ENCODE measurements around the gene TUBGCP6.

The TUBGCP6 gene

DNA sequence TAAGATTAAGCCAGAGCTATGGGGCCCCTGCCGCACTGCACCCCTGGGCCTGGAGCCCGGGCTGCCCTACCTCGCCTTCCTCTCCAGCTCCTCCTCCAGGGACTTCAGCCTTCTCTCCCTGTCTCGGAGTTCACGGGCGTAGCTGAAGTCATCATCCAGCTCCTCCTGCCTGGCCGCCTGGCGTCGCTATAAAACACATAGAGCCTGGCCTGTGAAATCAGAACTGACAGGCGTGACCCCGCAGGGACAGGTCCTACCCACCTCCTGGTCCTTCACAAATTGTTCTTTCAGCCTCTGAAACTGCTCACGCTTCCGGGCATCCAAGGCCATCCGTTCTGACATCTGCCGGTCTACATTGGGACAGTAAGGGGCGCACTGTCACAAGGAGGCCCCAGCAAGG is 20.8 kb downstream of the TUBGCP6 start:
- no peak for DNase-seq

- no peak for DNase-seq
Measured at GRCh38 chr22:50222508-50222907, 22.3 kb downstream of the TUBGCP6 start.

DNA sequence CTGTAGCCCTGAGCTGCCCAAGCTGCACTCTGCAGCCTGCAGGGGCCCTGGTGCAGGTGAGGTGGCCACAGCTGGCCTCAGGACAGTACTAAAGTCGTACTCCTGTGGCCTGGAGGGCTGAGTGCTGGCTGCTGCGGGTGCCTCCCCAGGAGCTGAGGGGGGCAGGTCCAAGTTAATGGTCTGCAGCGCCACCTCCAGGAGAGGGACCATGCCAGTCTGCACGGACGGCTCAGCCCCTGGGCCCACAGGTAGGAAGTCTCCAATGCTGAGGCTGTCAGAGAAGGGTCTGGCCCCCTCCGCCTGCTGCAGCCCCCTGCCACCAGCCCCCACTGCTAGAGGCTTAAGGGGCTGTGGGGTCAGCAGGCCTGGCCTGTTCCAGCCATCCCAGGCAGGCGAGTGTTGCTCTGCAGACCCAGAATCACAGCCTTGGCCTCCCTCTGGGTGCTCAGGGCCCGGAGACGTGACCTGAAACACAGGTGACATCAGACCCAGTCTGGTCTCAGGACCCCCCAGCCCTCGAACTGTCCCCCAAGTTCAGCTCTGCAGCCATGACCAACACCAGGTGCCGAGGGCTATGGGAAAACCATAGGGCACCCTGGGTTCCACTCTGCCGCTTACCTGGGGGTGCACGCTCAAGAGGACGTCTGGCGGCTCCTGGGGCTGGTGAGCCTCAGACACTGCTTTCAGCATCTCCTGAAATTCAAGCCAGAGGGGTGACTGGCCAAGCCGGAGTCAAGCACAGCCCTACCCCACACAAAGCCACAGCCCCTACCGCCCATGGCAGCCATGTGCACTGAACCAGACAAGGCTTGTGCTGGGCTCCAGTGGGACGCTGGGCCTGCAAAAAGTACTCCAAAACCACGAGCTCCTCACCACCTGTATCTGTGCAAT is 23.2 kb downstream of the TUBGCP6 start:
- DNase-seq = no peak

- no peak for DNase-seq
Measured at GRCh38 chr22:50220603-50221409, 24.0 kb downstream of the TUBGCP6 start.

DNA sequence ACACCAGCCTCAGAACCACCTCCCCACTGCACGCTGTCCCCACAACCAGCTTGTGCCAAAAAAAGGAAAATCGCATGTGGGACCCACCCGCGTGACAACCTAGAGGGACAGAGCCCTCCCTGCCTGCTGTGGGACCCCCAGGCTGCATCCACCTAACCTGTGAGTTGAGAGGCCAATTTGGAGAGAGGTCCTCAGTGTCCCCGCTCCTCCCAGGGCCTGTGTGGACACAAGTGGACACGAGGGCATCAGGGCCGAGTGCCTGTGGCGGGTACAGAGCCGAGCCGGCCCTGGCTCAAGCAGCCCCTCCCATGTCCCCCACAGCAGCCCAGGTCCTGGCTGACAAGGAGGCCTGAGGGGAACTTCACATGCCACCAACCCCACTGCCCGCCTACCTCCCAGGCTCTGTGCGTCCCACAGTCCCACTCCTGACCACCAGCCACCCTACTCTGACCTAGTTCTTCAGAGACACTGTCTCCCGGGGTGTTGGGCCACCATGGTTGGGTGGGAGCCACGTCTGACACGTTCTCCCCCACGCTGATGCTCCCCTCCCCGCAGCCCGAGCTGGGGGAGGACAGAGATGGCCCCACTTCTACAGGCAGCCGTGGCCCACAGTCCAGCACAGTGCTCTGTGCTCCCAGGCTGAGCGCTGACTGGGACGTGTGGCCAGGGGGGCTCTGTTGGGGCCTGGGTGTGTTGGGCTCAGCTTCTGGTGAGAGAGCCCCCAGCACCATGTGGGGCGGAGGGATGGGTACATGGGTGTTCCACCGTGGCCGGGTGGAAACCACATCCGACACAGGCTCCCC is 24.8 kb downstream of the TUBGCP6 start:
- no peak for DNase-seq

DNA sequence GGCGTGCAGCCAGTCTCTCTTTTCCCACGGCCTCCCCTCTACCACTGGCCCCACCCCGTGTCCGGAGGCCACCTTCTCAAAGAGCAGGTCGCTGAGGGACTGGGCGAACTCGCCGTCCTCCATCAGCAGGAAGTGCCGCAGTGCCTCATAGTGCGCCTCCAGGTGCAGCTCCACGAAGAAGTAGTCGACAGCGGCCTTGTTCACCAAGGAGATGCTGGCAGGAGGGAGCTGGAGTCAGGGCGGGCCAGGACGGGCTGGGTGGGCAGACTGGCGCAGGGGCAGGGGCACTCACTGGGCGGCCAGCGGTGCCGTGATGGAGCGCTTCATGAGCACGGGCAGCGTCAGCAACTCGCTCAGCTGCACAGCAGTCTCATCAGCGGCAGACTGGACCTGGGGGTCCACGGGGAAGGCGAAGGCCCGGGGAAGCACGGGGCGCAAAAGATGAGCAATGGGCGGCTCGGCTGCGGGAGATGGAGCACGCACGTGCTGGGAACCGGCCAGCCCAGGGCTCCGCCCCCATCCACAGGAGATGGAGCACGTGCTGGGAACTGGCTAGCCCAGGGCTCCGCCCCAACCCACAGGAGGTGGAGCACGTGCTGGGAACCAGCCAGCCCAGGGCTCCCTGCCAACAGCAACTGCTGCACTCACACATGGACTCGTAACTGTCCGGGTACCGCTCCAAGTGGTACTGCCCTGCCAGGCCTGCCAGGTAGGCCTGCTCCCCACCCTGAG is 25.7 kb downstream of the TUBGCP6 start:
- DNase-seq = no peak

DNA sequence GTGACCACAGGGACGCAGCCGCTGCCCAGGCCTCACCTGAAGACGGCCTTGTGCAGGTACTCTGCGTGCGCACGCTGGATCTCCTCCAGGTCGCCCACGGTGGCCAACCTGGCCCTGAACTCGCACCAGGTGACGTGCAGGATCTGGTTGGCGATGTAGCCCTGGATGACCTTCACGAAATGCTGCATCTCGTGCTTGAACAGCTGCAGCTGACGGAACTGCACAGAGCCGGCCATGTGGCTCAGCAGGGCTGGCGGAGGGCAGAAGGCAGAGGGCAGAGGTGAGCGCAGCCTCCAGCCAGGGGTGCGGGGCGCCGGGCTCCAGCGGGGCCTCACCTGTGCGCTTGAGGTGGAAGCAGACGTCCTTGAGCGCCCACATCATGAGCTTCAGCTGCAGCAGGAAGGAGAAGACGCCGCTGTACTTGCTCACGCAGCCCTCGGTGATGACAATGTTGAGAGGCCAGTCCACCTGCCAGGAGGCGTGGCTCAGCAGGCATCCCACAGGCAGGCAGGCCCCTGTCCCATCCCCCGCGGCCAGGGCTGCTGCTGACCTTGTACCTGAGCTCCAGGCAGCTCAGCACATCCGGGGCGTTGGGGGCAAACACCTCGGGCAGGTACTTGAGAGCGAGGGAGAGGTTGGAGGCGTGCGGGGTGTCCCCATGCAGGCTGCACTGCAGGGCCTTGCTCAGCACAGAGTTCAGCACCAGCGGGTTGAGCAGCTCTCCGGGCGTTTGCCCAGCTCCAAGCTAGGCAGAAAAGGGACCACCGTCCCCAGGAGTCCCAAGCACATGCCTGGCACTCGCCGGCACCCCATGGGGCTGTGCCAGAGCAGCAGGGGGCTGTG is 26.4 kb downstream of the TUBGCP6 start:
- DNase-seq = no peak

- DNase-seq = no peak
Measured at GRCh38 chr22:50217543-50218152, 27.2 kb downstream of the TUBGCP6 start.

- no peak for DNase-seq
Measured at GRCh38 chr22:50216684-50217520, 27.9 kb downstream of the TUBGCP6 start.

DNA sequence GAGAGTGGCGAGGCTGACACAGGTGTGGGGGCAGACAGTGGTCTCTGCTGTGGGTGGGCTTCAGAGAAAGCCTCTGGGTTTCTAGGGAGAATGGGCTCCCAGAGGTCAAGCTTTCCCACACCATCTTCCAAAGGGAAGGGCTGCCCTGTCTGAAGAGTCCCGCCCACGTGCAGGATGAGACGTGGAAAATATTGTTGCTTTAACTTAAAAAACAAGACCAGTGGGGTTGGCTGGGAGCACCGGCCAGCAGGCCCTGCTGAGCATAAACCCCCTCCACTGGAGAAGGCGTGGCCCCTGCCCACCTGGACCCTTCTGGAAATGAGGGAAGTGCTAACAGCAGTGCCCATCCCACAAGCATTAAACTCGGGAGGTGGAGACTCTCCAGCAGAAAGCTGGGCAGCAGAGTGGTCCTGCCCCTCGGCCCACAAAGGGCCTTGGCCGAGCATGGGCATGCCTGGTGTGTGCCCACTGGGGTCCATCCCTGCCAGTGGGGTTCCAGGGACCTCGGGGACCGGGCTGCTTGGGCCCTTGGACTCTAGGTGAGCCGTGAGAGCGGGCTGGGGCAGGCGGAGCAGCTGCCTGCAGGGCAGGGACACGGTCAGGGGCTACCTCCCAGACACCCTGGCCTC is 28.7 kb downstream of the TUBGCP6 start:
- no peak for DNase-seq

GRCh38 chr22:50215297-50216054 is 29.3 kb downstream of the TUBGCP6 start:
- DNase-seq = no peak

DNA sequence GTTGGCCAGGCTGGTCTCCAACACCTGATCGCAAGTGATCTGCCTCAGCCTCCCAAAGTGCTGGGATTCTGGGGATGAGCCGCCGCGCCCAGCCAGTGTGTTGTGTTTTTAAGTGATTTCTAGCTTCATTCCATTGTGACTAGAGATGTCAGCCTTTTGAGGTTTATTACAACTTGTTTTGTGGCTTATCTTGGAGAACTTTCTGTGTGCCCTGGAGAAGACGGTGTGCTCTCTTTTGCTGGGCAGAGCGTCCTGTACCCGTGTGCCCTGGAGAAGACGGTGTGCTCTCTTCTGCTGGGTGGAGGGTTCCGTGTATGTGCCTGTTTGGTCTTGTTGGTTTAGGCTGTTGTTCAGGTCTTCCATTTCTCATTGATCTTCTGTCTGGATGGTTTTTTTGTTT is 31.6 kb downstream of the TUBGCP6 start:
- no peak for DNase-seq

DNA sequence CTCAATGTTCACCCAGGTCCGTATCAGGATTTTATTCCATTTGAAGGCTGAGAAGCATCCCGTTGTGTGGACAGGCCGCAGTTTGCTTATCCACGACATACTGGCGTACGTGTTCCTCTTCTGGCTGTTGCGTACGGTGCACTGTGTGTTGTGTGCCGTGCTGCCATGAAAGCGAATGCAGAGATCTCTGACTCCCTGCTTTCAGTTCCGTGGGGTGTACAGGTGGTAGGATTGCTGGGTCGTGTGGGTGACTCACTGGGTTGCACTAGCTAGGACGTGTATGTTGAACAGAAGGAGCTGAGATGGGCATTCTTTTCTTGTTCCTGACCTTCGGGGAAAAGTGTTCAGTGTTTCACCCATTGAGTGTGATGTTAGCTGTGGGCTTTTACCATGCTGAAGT is 33.7 kb downstream of the TUBGCP6 start:
- DNase-seq = no peak

GRCh38 chr22:50210378-50211139 is 34.3 kb downstream of the TUBGCP6 start:
- DNase-seq = no peak

DNA sequence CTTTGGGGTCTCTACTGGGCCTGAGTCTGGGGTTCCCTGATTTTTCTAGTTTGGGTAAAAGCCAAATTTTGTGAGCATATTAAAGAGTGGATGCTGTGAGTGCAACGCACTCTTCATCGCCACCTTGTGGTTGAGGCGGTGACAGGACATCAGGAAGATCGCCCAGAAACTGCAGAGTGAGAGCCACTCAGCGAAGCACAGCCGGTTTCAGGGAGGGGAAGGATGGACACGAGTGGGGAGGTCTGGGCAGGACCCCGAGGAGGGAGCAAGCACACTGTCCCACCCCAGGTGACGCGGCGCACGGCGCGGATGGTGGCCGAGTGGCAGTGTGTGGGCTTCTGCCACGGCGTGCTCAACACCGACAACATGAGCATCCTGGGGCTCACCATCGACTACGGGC is 34.9 kb downstream of the TUBGCP6 start:
- peak; percentile 48 to 77 (median 58) for DNase-seq

DNA sequence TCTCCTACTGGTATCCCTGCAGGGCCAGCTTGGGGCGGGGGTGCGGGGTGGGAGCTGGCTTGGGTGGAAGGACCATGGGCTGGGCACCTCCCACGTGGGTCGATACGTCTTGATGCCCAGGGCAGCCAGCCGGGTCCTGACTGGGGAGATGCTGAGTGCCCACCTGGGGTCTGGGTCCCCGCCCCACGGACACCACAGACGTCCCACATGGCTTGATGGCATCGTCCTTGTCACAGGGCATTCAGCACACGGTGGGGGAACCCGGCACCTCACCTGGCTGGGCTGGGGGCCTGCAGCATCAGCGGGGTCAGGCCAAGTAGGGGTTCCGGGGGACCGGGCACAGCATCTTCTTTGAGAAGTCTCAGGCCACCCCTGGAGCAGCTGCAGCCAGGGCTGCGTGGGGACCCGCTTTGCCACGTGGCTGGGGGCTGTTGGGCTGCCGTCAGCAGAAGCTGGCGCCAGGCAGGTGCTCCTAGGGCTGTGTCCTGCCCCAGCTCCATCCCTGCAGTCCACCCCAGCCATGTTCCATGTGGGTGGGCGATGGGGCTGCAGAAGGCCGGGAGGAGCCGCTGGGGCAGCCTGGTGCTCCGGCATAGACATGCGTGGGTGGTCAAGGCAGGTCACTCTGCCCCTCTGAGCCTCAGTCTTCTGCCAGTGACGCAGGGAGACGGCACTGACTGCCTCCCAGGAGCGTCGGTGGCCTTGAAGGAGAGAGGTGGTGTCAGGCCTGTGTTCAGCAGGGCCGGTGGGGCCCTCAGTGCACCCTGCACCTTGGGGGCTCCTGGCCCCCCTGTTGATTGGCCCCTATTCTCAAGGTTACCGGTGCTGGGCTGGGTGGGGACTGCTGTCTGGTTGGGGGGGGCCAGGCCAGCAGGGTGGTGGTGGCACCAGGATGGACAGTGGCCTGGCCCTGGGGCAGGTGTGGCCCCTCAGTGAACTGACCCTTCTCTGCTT is 35.6 kb downstream of the TUBGCP6 start:
- DNase-seq = no peak

- DNase-seq = no peak
Measured at GRCh38 chr22:50208430-50208938, 36.3 kb downstream of the TUBGCP6 start.

Data from stimulated activated naive CD4-positive, alpha-beta T cell (primary cell).